Parietal lobe (tissue), 2 donors: ENCODE measurements around the gene CCNF. TPM values are rescaled to one million over a fixed set of nuclear protein-coding genes. Genes with fewer than 3 reads are reported as not detected.

Experiments
- small RNA-seq: library from RNA; depleted of rRNA; stranded (forward); fragments of <200 nt; gene quantifications from one replicate; pipeline ENCODE3, GENCODE V24; 2014; ENCODE audit warnings: low replicate concordance
- total RNA-seq: library from RNA; depleted of rRNA; stranded (reverse); fragments of >200 nt; gene quantifications from one replicate; pipeline ENCODE4 v1.2.3, GENCODE V29; 2014

The CCNF gene, protein sequence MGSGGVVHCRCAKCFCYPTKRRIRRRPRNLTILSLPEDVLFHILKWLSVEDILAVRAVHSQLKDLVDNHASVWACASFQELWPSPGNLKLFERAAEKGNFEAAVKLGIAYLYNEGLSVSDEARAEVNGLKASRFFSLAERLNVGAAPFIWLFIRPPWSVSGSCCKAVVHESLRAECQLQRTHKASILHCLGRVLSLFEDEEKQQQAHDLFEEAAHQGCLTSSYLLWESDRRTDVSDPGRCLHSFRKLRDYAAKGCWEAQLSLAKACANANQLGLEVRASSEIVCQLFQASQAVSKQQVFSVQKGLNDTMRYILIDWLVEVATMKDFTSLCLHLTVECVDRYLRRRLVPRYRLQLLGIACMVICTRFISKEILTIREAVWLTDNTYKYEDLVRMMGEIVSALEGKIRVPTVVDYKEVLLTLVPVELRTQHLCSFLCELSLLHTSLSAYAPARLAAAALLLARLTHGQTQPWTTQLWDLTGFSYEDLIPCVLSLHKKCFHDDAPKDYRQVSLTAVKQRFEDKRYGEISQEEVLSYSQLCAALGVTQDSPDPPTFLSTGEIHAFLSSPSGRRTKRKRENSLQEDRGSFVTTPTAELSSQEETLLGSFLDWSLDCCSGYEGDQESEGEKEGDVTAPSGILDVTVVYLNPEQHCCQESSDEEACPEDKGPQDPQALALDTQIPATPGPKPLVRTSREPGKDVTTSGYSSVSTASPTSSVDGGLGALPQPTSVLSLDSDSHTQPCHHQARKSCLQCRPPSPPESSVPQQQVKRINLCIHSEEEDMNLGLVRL
- total RNA-seq: 13.5 TPM

DNA sequence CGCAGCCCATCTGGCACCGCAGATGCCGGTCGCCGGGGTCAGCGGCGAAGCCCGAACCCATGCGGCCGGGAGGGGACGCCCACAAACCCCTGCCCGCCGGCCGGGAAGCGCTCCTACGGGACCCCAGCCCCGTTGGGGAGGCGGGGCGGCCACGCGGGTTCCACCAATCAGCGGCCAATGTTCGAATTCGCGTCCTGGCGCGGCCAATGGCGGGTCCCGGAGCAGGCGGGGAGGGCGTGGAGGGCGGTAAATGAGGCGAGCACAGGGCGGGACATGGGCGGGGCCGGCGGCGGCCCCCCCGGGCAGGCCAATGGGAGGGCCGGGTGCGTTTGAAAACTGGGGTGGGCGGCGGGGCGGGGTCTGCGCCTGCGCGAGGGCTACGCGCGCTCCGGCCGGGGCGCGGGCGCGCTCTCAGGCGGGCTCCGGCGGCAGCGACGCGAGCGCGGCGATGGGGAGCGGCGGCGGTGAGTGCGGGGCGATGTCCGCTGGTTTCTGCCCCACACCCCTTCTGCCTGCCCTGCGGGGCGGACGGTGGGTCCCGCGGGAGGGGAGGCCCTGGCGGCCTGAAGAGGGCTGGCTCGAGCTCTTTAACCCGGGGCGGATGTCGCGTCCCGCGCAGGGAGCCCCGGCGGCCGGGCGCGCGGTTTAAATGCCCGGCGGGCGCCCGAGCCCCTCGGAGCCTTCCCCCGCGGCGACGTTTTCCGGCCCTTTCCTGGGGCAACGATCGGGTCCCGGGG lies at the start of gene CCNF:
Gene CCNF (plus strand): TSS at position 414 of the 737 bp plus-strand sequence. CDS start 35 bp downstream, at position 449.

DNA sequence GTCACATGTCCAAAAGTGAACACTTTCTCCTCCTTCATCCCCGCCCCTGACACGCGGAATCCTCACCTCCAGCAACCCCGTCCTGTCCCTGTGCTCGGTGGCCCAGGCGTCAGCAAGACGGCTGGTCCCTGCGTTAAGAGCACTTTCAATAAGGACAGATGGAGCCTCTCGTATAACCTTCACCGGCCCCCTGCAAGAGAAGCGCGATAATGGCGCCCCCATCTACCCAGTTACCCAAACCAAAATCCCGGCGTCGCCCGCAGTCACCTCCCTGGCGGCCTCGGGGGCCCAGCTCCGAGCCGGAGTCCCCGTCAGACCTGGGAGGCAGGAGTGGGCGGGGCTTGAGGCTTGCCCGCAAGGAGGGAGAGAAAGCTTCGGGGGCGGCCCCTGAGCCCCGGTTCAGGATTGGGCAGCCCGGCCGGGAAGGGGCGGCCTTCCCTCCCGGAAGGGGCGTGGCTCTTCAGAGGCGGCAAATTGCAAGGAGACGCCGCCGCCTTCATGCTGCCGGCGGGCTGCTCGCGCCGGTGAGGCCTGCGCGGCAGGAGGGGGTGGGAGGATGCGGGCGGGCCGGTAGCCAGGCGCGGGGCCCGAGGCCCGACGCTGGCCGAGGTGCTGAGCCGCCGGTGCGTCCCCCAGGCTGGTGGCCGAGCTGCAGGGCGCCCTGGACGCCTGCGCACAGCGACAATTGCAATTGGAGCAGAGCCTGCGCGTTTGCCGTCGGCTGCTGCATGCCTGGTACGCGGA lies 30.6 kb downstream of the CCNF start, which contains the start of gene TEDC2:
Gene TEDC2 (plus strand): TSS at position 463 of the 744 bp plus-strand sequence. CDS start 36 bp downstream, at position 499.

GRCh38 chr16:2471016-2471652 lies 41.9 kb downstream of the CCNF start, which contains the start of gene NTN3:
NTN3 (plus strand) TSS chr16:2471297; CDS start chr16:2471702, 405 bp downstream.

DNA sequence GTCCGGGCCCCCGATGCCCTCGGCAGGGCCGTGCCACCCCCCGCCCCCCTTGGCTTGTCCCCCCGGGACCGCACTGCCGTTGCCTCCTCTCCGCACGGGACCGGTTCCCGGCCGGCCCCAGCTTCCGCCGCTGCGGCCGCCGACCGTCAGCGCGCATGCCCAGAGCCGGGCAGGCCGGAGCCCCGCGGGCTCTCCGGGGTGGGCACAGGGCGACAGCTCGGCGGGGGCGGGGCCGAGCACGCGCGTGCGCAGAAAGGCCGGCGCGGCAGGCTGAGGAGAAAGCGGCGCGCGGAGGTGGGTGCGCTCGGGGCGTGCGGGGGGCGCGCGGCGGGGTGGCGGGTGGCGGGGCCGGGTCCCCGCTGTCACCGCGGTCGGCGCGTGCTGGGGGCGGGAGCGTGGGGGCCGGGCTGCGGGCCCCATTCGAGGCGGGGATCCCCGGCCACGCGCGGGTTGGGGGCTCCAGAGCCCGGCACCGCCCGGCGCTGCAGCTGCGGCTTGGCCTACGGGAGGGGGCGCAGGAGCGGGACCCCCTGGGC lies 45.7 kb downstream of the CCNF start, which contains the start of gene TBC1D24:
Gene TBC1D24 (plus strand): TSS at position 251 of the 536 bp plus-strand sequence. CDS start 21,022 bp downstream, outside the sequence.

Small RNA genes within 50 kb of the gene (small RNA-seq; reads per million reads assigned to genes)
- not detected for gene MIR6768

Other genes starting within 250 kb of the CCNF start
- 39.8 TPM for gene CASKIN1, start 232.8 kb upstream of the CCNF start, total RNA-seq
- 18.5 TPM for gene MLST8, start 224.0 kb upstream of the CCNF start, total RNA-seq
- gene BRICD5, start 218.6 kb upstream of the CCNF start, total RNA-seq: 8.5 TPM
- gene PGP, start 214.6 kb upstream of the CCNF start, total RNA-seq: 23.8 TPM
- gene E4F1, start 205.9 kb upstream of the CCNF start, total RNA-seq: 46.6 TPM
- 7.5 TPM for gene DNASE1L2, start 193.0 kb upstream of the CCNF start, total RNA-seq
- gene ECI1, start 177.9 kb upstream of the CCNF start, total RNA-seq: 16.3 TPM
- 129 TPM for gene RNPS1, start 161.3 kb upstream of the CCNF start, total RNA-seq
- 57.3 TPM for gene ABCA3, start 88.7 kb upstream of the CCNF start, total RNA-seq
- gene TEDC2, start 30.7 kb downstream of the CCNF start, total RNA-seq: 12.2 TPM
- gene NTN3, start 41.9 kb downstream of the CCNF start, total RNA-seq: 6.6 TPM
- gene TBC1D24, start 45.7 kb downstream of the CCNF start, total RNA-seq: 31.3 TPM
- 23.8 TPM for gene ATP6V0C, start 84.5 kb downstream of the CCNF start, total RNA-seq
- 30.4 TPM for gene AMDHD2, start 90.9 kb downstream of the CCNF start, total RNA-seq
- gene CEMP1, start 102.0 kb downstream of the CCNF start, total RNA-seq: not detected
- 34.1 TPM for gene PDPK1, start 108.6 kb downstream of the CCNF start, total RNA-seq